Inflammatory macrophage (primary cell): Measurements from ENCODE around the gene MBIP.
A peak's percentile ranks its signal among the peaks of the same experiment; 100 is the strongest.
"Not testable (repeated sequence)": the region's sequence is repeated elsewhere in the genome, so short reads cannot be mapped to it uniquely, and the experiment has no call there.

Source experiments
- DNase-seq, 2 donors: peaks; one replicate each; pipeline ENCODE4 v3.0.0-alpha.2; 2020 to 2022
- total RNA-seq, 18 experiments: gene quantifications; one replicate each; lab custom pipeline; 2026; ENCODE audit warnings: mixed read lengths in 6 of 18, inconsistent platforms in 2 of 18; lab: John Stamatoyannopoulos, UW

Gene MBIP
- total RNA-seq = 5.1 to 12.3 (median 7.9) reads per million in 18 experiments

GRCh38 chr14:36320200-36320896 lies at the start of gene MBIP:
Gene MBIP (minus strand): TSS chr14:36320637. CDS start chr14:36320588, 49 bp downstream.
- peak; percentile 96 for DNase-seq

GRCh38 chr14:36367985-36368774 lies 47.7 kb upstream of the MBIP start:
- DNase-seq = no peak

- DNase-seq = no peak
Observed at GRCh38 chr14:36365766-36366165, 45.3 kb upstream of the MBIP start.

- DNase-seq = peak; percentile 8 to 55
Observed at GRCh38 chr14:36363704-36364103, 43.3 kb upstream of the MBIP start.

GRCh38 chr14:36362648-36363047 lies 42.2 kb upstream of the MBIP start:
- DNase-seq = no peak

- DNase-seq = peak; percentile 60 to 78
Observed at GRCh38 chr14:36361210-36361853, 40.9 kb upstream of the MBIP start.

- DNase-seq = no peak
Observed at GRCh38 chr14:36356862-36357261, 36.4 kb upstream of the MBIP start.

- no peak for DNase-seq
Observed at GRCh38 chr14:36346052-36346451, 25.6 kb upstream of the MBIP start.

GRCh38 chr14:36344211-36344610 lies 23.8 kb upstream of the MBIP start:
- no peak for DNase-seq

GRCh38 chr14:36341811-36342210 lies 21.4 kb upstream of the MBIP start:
- not testable (repeated sequence) for DNase-seq

- no peak for DNase-seq
Observed at GRCh38 chr14:36340276-36340890, 19.9 kb upstream of the MBIP start.

GRCh38 chr14:36339816-36340215 lies 19.4 kb upstream of the MBIP start:
- peak; percentile 50 to 87 for DNase-seq

- DNase-seq = no peak
Observed at GRCh38 chr14:36333119-36333518, 12.7 kb upstream of the MBIP start.

- DNase-seq = not testable (repeated sequence)
Observed at GRCh38 chr14:36327573-36327972, 7.1 kb upstream of the MBIP start.

GRCh38 chr14:36325853-36326252 lies 5.4 kb upstream of the MBIP start:
- DNase-seq = no peak

GRCh38 chr14:36324897-36325296 lies 4.5 kb upstream of the MBIP start:
- no peak for DNase-seq

GRCh38 chr14:36320897-36321381 lies 502 bp upstream of the MBIP start:
- DNase-seq = no peak

- peak in 1 of 2 donors; percentile 7 for DNase-seq
Observed at GRCh38 chr14:36319899-36320199, 588 bp downstream of the MBIP start.

GRCh38 chr14:36317650-36318049 lies 2.8 kb downstream of the MBIP start:
- DNase-seq = no peak

- no peak for DNase-seq
Observed at GRCh38 chr14:36316131-36316530, 4.3 kb downstream of the MBIP start.

- DNase-seq = no peak
Observed at GRCh38 chr14:36315159-36315853, 5.1 kb downstream of the MBIP start.

GRCh38 chr14:36313898-36314297 lies 6.5 kb downstream of the MBIP start:
- DNase-seq = no peak
